ENCODE data around the gene LILRB5.
"Not testable (repeated sequence)": the region's sequence is repeated elsewhere in the genome, so short reads cannot be mapped to it uniquely, and the experiment has no call there.

LILRB5 gene

DNA sequence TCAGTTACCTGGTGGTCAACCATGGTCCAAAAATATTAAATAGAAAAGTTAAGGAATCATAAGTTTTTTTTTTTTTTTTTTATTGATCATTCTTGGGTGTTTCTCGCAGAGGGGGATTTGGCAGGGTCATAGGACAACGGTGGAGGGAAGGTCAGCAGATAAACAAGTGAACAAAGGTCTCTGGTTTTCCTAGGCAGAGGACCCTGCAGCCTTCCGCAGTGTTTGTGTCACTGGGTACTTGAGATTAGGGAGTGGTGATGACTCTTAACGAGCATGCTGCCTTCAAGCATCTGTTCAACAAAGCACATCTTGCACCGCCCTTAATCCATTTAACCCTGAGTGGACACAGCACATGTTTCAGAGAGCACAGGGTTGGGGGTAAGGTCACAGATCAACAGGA is 42.9 kb downstream of the LILRB5 start:
- DNase-seq (ENCODE audit: low spot score): not testable (repeated sequence)

DNA sequence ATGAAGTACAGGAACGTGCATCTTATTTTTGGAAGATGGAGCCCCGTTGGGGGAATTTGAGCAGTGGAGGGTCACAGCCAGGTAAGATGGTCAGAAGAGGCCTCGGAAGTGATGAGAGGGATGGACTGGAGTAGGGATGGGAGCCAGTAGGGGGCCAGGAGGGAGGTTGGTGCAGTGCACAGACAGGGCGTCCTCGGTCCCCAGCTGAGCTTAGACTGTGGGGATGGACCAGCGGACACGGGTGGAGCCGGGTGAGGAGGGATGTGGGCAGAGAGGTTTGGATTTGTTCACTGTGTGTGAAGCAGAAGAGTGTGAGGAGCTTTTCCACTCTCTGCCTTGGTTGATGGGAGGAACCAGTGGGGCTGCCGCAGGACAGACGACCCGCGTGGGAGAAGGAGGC is 45.8 kb downstream of the LILRB5 start:
- DNase-seq (ENCODE audit: low spot score): no peak

DNA sequence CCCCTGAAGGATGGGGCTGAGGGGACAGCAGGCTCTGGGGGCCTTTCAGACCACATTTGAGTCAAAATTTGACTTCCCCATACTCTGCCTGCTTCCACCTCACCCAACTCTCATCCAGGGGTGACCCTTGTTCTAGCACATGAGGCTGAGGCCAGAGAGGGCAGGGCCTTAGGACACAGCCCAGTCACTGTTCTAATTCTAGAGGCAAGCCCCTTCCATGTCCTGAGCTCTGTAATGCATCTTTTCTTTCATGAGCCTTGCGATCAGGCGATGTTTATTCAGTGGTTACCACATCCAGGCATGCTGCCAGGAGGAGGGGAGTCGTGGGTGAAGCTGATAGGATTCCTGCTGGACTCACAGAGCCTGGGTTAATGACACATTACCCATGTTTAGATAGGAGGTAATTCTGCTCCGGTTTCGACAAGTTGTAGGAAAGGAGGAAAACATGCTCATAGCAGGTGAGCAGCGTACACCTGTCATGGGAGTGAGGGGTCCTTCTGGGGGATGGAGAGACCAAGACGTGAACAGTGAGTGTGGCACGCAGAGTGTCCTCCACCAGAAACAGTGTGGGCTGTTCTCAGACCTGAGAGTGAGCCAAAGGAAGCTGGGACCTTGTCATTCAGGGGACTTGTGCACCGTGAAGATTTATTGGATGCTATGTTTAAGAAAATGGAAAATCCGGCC is 47.1 kb downstream of the LILRB5 start:
- peak; percentile 97 for DNase-seq (ENCODE audit: low spot score)

DNA sequence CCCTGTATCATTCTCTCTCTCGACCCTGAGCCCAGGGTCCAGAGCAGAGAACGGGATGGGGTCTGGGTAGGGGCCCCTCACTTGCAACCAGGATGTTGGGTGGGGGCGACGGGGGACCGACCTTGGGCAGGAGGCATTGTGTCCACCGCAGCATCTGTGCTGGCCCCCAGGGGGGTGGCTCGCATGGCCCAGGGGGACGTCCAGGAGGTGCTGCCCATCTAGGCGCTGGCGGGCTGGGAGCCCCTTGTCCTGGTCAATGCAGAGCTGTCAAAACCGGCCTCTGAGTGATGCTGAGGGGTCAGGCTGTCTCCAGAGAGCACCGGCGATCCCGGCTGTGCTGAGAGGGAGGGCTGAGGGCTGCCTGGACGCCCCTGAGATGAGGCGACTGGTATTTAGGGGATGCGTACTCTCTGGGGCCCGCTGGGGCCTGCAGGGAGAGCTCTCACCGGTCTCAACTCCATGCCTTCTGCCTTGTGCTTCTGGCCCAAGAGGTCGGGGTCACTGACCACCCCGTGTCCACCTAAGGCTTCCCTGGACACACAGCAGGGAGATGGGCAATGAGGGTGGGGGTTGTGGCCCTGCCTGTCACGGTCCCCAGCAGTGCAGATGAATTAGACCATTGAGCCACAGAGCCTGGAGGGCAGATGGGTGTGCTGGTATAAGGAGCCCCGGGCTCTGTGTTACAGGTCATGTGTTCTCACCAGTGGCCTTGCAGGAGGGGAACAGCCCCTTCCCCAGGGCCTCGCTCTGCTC is 47.8 kb downstream of the LILRB5 start:
- no peak for DNase-seq (ENCODE audit: low spot score)

DNA sequence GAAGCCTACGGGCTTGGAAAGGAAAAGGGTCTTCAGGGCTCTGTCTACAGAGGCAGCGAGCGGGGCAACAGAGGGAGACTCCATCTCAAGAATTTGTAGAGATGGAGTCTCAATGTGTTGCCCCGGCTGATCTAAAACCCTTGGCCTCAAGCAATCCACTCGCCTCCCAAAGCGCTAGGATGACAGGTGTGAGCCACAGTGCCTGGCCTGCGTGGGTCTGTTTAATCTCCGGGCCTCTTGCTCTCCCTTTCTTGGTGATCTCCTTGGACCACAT is 48.4 kb downstream of the LILRB5 start:
- peak; percentile 22 for DNase-seq (ENCODE audit: low spot score)

DNA sequence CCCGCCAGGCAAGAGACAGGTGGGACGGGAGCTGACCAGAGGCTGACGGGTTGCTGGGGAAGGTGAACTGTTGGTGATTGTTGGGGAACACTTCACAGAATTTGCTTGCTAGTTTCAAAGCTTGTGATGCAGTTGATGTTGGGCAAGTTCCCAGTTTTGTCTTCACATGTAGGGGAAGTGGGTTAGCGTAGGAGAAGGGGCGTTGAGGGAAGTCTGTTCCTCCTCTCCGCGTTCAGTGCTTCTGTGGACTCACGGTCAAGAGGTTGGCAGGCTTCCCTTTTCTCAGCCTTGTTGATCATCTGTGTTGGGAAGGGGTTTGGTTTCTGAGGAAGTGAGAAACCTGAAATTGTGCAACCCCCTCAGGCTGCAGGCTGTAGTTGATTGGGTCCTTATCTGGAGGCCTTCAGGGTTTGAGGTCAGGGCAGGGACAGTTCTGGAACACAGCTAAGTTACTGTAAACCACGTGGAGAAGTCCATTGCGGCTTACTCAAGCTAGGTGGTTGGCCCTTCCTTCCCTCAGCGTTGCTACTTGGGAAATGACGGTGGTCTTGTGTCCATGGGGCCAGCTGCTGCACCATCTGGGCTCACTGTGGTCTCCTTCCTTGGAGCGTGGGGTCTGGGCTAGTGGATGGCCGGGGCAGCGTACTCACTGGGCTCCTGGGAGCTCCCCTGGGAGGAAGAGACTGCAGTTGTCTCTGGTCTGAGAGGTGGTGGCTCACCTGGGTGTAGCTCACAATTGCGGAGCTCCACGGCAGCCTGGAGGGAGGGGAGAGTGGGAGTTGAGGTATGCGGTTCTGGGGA is 48.9 kb downstream of the LILRB5 start:
- peak; percentile 20 for DNase-seq (ENCODE audit: low spot score)

DNA sequence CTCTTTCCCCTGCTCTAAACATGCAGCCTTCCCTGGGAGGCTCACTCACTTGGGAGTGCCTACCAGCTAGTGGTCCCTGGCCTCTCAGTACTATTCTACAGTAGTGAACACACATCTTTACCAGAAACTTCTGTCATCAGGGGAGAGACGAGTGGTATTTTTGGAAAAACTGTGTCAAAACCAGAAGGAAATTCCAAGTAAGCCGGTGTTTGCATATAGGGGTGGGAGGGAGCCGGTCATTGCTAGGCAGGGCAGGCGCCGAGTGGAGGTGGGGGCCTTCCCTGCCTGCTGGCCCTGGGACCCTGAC is 49.4 kb downstream of the LILRB5 start:
- DNase-seq (ENCODE audit: low spot score): no peak

DNA sequence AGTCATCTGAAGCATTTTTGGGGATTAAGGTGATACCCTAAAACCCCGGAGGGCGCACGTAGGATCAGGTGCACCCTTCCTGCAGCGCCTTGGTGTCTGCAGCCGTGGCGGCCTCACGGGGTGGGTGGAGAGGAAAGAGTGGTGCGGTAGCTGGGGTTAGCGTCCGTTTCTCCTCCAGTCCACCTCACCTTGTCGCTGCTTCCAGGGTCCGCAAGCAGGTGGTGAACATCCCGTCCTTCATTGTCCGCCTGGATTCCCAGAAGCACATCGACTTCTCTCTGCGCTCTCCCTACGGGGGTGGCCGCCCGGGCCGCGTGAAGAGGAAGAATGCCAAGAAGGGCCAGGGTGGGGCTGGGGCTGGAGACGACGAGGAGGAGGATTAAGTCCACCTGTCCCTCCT is 49.9 kb downstream of the LILRB5 start:
- not testable (repeated sequence) for DNase-seq (ENCODE audit: low spot score)

DNA sequence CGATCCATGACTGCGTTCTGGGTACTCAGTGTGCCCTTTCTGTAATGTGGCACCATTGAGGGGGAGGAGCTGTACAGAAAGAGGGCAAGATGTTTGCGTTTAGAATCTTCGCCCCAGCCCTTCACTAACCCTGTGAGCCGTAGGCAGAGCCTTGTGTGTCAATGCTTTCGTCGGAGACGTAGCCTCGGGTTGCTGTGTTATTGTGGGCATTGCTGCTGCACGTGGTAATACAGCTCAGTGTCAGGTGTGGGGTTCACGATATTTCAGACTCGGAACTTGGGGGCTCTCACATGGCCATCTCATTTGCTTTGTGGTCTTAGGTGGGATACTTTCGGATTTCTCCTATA is 50.3 kb downstream of the LILRB5 start:
- no peak for DNase-seq (ENCODE audit: low spot score)

DNA sequence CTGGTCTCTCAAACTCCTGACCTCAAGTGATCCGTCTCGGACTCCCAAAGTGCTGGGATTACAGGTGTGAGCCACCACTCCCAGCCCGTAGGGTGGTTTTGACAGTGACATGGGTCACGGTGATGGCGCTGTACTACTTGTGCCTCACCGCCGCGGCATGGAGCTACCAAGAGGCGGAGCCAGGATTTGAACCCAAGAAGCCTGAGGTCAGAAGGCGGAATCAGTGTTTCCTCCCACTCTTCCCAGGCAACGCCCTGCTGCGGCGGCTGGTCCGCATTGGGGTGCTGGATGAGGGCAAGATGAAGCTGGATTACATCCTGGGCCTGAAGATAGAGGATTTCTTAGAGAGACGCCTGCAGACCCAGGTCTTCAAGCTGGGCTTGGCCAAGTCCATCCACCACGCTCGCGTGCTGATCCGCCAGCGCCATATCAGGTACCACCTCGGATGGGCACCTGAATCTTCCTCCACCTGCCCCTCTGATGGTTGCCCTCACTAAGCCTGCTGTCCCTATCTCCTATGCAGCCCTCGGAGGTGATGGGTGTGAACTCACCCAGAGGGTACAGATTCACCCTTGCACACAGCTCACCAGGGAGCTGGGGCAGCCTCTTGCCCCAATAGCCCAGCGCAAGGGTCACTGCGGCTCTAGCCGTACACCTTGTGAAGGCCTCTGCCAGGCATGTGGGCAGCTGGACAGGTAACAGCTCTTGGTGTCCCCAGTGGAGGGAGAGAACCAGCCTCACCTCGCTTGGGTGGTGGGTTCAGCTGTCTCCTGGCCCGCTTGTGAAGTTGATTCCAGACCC is 50.8 kb downstream of the LILRB5 start:
- DNase-seq (ENCODE audit: low spot score): no peak

DNA sequence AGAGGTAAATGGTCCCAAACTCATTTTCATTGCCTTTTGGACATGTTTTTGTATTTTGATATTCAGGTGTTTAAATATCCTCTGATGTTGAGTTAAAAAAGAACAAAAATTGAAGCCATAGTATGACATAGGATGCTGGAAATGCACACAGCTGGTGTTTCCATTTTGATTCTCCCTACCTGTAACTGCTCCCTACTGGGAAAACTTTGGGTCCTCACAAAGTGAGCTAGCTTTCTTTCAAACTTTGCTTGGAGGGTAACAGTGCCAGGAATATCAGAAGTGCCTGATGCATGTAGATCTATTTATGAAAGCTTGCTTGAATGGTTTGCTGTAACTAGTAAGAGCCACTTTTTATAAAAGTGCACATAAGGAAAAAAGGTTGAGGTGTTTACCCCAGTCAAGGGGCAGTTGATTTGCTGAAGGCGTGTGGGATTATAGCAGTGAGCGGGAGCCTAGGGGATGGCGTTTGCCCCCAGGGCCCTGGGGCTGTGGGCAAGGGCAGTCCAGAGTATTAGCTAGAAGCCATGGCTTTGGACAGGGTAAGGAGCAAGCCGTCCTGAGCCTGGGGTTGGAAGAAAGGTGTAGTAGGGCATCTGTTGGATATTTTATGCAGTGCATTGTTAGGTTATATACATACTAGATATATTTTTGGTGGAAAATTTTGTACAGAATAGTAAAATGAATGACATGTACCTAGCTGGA is 52.2 kb downstream of the LILRB5 start:
- no peak for DNase-seq (ENCODE audit: low spot score)

DNA sequence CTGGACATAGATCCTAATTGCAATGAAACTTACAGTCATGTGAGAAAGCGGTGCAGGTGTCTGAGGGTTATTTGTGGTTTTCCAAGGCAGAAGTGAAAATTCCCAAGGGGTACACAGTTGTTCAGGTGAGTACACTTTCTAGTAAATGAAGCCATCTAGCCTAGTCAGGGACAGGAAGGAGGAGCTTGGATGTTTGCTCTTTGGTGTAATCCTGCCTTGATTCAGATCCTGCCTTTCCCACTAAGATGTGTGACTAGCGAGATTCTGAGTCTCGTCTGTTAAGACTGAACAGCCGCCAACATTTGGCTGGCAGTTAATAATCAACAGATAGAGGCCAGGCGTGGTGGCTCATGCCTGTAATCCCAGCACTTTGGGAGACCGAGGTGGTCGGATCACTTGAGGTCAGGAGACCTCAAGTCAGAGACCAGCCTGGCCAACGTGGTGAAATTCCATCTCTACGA is 53.9 kb downstream of the LILRB5 start:
- peak; percentile 90 for DNase-seq (ENCODE audit: low spot score)

DNA sequence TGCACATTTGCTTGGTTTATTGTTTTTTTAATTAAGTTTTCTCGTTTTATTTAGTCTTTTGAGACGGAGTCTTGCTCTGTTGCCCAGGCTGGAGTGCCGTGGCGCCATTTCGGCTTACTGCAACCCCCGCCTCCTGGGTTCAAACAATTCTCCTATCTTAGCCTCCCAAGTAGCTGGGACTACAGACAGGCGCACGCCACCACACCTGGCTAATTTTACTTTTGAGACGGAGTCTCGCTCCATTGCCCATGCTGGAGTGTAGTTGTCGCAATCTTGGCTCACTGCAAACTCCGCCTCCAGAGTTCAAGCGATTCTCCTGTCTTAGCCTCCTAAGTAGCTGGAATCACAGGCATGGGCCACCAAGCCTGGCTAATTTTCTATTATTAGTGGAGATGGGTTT is 55.1 kb downstream of the LILRB5 start:
- peak; percentile 79 for DNase-seq (ENCODE audit: low spot score)

DNA sequence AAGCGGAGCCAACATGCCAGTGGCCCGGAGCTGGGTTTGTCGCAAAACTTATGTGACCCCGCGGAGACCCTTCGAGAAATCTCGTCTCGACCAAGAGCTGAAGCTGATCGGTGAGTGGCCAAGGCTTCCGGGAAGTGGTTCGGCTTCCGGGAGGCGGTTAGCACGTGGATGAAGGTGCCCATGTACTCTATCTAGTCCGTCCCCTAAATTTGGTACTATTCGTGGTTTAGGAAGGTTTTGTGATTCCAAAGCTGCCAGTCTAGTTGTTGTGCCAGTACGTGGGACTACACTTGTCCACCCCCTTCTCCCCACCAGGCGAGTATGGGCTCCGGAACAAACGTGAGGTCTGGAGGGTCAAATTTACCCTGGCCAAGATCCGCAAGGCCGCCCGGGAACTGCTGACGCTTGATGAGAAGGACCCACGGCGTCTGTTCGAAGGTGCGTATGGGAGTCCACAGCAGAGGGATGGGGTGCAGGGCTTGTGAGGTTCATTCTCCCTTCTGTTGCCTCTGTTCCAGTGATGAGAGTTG is 55.8 kb downstream of the LILRB5 start:
- DNase-seq (ENCODE audit: low spot score): no peak

Measured in kidney tubule cell (primary cell).